Fibroblast of villous mesenchyme (primary cell): ENCODE results near the gene AGBL4. TPM values are rescaled to one million over a fixed set of nuclear protein-coding genes. Genes with fewer than 3 reads are reported as not detected.

Source experiments
- DNase-seq: peaks from one replicate; pipeline ENCODE4 v3.0.0-alpha.2; 2010; ENCODE audit warnings: low read depth
- H3K4me3 ChIP-seq: 2 replicates; pipeline ENCODE4 v1.5.1; 2011; ENCODE audit warnings: low read depth, mild to moderate bottlenecking, low read length
- total RNA-seq: library from RNA; depleted of rRNA; stranded (reverse); fragments of >200 nt; gene quantifications from 2 replicates; pipeline ENCODE4 v1.2.3, GENCODE V29; 2012
- TF ChIP-seq, protein P1 (sequence below): IDR thresholded peaks from 2 replicates; pipeline ENCODE4 v1.5.1; 2012; ENCODE audit warnings: low read depth, mild to moderate bottlenecking, low read length; ENCODE audit not compliant: insufficient read depth

Gene AGBL4
- total RNA-seq, 1 donor: not detected

DNA sequence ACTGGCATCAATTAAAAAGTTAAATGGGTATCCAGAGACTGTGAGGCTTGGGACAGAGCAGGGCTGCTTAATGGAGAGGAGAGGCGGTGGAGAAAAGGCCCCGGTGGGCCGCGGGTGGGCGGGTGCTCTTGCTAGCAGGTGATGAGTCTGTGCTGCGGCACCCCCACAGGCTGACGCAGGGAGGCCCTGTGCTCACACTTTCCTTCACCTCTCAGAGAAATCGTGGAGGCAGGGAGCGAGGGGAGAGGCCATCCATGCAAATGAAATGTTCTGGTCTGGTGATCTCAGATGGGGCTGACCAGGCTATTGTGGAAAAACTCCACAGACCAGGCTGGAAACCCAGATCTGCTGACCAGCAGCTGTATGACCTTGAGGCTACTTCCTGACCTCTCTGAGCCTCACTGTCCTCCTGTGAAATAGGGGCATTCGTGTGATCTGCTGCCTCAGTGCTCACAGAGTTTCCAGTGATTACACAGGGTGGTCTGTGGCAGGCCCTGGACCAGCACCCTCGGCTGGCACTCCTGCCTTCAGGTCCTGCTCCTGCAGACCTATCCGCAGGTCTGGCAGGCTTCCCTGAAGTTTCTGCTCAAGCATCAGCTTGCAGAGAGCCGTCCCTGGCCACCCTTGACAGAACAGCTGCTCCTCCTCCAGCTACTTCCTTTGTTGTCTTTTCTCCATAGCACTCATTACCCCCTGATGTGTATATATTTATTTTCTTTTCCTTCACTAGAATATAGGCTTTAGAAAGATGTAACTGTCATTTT lies 1336.3 kb downstream of the AGBL4 start:
- TF ChIP-seq, protein P1, sequence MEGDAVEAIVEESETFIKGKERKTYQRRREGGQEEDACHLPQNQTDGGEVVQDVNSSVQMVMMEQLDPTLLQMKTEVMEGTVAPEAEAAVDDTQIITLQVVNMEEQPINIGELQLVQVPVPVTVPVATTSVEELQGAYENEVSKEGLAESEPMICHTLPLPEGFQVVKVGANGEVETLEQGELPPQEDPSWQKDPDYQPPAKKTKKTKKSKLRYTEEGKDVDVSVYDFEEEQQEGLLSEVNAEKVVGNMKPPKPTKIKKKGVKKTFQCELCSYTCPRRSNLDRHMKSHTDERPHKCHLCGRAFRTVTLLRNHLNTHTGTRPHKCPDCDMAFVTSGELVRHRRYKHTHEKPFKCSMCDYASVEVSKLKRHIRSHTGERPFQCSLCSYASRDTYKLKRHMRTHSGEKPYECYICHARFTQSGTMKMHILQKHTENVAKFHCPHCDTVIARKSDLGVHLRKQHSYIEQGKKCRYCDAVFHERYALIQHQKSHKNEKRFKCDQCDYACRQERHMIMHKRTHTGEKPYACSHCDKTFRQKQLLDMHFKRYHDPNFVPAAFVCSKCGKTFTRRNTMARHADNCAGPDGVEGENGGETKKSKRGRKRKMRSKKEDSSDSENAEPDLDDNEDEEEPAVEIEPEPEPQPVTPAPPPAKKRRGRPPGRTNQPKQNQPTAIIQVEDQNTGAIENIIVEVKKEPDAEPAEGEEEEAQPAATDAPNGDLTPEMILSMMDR: no peak

DNA sequence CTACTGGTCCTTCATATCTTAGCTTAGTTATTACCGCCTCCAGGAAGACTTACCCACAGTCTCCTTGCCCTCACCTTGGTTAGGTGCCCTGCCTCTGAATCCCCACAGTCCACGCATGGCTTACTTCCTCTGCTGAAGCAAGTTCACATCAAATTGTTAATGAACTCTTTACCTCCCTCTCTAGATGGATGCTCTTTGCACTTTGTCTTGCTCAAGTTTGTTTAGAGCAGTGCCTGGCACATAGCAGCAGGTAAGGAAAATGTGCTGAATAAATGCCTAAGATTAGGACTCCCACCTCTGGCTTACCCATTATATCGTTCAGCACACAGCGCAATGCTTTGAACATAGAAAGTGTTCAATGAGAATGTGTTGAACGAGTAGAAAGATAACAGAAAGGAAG lies 1337.6 kb downstream of the AGBL4 start:
- TF ChIP-seq, protein P1: no peak
- H3K4me3 ChIP-seq: no peak overlapping the region
- no peak for DNase-seq

More for the DNA sequence above, 1336.3 kb downstream of the AGBL4 start:
- DNase-seq: no peak
- H3K4me3 ChIP-seq: no peak overlapping the region

DNA sequence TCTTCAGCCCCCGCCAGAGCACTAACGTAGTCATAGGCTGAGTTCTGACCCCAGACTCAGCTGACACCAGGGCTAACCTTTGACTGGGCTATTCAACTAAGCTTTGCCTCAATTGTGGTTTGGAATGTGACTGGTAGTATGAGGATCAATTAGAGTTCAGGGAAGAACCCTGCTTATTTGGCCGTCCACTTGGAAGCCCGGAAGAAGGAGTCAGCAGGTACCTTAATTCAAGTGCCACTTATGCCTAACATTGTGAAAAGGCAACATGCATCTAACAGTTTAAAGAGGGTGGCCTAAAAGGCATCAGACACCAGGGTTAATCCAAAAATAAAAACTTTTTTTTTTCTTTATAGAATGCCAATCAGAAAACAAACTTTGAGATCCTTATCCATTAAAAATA lies 1339.4 kb downstream of the AGBL4 start:
- no peak for DNase-seq
- no peak overlapping the region for H3K4me3 ChIP-seq
- TF ChIP-seq, protein P1: no peak

DNA sequence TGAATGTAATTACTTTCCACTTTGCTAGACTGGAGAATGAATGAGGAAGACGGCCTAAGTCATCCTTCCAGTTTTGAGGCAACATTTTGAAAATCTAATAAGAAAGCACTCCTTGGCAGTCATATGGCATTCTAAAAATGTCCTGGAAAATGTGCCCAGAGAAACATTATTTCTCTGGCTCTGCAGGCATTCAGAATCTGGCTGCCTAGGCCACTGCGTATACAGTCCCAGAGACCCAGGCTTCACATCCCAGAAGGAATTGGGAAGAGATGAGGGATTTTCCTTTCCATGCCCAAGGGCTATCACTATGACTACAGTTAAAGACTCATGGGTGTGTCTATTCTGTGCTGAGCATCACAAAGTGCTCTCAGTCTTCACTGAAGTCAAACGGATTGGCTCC lies 1339.9 kb downstream of the AGBL4 start:
- TF ChIP-seq, protein P1: no peak
- DNase-seq: no peak
- no peak overlapping the region for H3K4me3 ChIP-seq

DNA sequence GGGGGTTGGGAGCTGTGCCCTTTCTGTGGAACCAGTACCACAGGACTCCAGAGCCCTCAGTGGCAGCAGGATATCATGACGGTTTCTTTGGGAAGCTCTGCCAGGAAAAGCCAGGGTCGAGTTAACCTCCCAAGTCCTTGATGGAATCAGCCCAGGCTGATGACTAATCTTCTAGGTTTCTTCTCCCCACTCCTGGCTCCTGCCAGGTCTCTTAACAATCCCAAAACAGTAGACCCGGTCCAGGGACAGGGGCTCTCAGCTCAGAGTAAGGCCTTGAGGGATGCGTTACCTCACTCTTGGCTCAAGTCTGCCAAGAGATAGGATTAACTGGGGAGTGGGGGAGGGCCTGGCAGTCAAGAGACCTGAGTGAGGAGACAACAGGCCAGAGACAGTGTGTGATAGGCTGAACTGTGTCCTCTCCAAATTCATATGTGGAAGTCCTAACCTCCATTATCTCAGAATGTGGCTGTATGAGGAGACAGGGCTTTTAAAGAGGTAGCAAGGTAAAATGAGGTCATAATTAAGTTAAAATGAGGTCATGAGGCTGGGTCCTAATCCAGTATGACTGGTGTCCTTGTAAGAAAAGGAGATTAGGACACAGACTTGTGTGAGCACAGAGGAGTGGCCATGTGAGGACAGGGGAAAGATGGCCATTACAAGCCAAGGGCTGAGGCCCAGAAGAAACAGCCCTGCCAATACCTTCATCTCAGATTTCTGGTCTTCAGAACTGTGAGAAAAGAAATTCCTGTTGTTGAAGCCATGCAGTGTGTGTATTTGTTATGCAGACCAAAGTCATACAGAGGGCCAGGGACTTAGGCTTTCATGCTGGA lies 1342.1 kb downstream of the AGBL4 start:
- H3K4me3 ChIP-seq: no peak overlapping the region
- DNase-seq: no peak
- TF ChIP-seq, protein P1: no peak

DNA sequence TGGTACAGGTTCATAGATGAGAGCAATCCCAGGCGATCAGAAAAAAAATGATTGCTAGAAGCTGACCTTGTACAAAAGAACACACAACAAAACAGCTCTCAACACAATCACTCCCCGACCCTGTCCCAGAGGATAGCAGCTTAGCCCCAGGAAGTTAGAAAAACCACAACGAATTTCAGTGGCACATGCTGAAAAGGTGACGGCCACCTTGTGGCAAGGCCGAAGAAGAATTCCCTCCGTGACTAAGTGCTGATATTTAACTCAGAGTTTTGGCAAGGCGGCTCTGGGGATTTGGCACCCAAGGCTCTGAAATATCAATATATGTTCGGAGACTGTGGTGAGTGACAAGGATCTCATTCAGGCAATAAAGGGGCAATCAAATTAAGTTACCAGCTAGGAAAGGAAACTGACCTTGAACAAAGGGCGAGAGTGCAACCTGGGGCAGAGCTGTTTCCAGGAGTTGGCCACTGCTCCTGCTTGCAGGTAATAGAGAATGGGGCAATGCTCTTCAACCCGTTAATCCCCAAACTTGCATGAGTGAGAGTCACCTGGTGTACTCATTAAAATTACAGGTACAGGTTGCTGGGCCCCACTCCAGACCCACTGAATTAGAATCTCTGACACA lies 1343.2 kb downstream of the AGBL4 start:
- H3K4me3 ChIP-seq: no peak overlapping the region
- TF ChIP-seq, protein P1: no peak
- no peak for DNase-seq
